SK-N-SH (cell line): ENCODE data around the gene RPS5. TPM values are rescaled to one million over a fixed set of nuclear protein-coding genes. Genes with fewer than 3 reads are reported as not detected.

Source experiments
- CTCF ChIA-PET: fragments of 300-600, 350-600 bp; formaldehyde crosslinking; extraction: SDS; loops from one replicate; lab custom pipeline; 2021; lab: Yijun Ruan, JAX
- POLR2A ChIA-PET: fragments of 350-600 bp; sonication (Branson Sonifier 250); formaldehyde crosslinking; extraction: SDS; loops from one replicate; lab custom pipeline; 2020; ENCODE audit warnings: antibody characterized with exemption, inconsistent platforms; lab: Yijun Ruan, JAX
- DNase-seq: peaks from one replicate; pipeline ENCODE4 v3.0.0; 2012
- H2AFZ ChIP-seq: fragments of 200-600 bp; sonication (generic); 2 replicates; pipeline ENCODE4 v1.8.1; 2016; ENCODE audit warnings: antibody characterized with exemption, mild to moderate bottlenecking, low read depth
- H3F3A ChIP-seq: fragments of 200-600 bp; sonication (generic); replicated peaks from 2 replicates; pipeline ENCODE3; 2016; ENCODE audit warnings: antibody characterized with exemption, mild to moderate bottlenecking; ENCODE audit not compliant: insufficient read depth
- H3K27ac ChIP-seq, 2 experiments: fragments of 200-500 bp in 1 of 2; fragments of 200-600 bp in 1 of 2; sonication (Bioruptor generic) in 1 of 2; sonication (generic), shearing (Covaris generic) in 1 of 2; 2 replicates each; pipeline versions ENCODE4 v1.5.1 to v1.6.1; 2014 to 2016; ENCODE audit warnings: low read depth in 2 of 2, inconsistent platforms in 1 of 2, low read length in 1 of 2, mild to moderate bottlenecking in 1 of 2, mixed read lengths in 1 of 2
- H3K27me3 ChIP-seq: fragments of 200-600 bp; sonication (generic), shearing (Covaris generic); 2 replicates; pipeline ENCODE4 v1.6.1; 2016; ENCODE audit warnings: mixed run types; ENCODE audit not compliant: insufficient read depth
- H3K36me3 ChIP-seq, 2 experiments: fragments of 200-500 bp in 1 of 2; fragments of 200-600 bp in 1 of 2; sonication (Bioruptor generic) in 1 of 2; sonication (generic) in 1 of 2; replicated peaks in 1 of 2; 2 replicates each; pipeline versions ENCODE3 to v1.5.1; 2014 to 2016; ENCODE audit warnings: low read length in 1 of 2, mild to moderate bottlenecking in 1 of 2; ENCODE audit not compliant: insufficient read depth in 2 of 2, control insufficient read depth in 1 of 2
- H3K4me1 ChIP-seq, 2 experiments: fragments of 200-500 bp in 1 of 2; fragments of 200-600 bp in 1 of 2; sonication (Bioruptor generic) in 1 of 2; sonication (generic), shearing (Covaris generic) in 1 of 2; 2 replicates each; pipeline versions ENCODE4 v1.5.1 to v1.6.1; 2014 to 2016; ENCODE audit warnings: low read depth in 1 of 2, low read length in 1 of 2, mixed run types in 1 of 2; ENCODE audit not compliant: insufficient read depth in 2 of 2, control insufficient read depth in 1 of 2
- H3K4me2 ChIP-seq: fragments of 200-600 bp; sonication (generic), shearing (Covaris generic); 2 replicates; pipeline ENCODE4 v1.6.1; 2017; ENCODE audit warnings: mixed run types
- H3K4me3 ChIP-seq, 2 experiments: fragments of 200-500 bp in 1 of 2; fragments of 200-600 bp in 1 of 2; sonication (Bioruptor generic) in 1 of 2; sonication (generic), shearing (Covaris generic) in 1 of 2; 2 replicates each; pipeline versions ENCODE4 v1.5.1 to v1.8.1; 2014 to 2016; ENCODE audit warnings: low read depth in 2 of 2, inconsistent platforms in 1 of 2, low read length in 1 of 2, mild to moderate bottlenecking in 1 of 2, mixed read lengths in 1 of 2, moderate library complexity in 1 of 2
- H3K79me2 ChIP-seq: fragments of 200-600 bp; sonication (generic); 2 replicates; pipeline ENCODE4 v1.8.1; 2017; ENCODE audit warnings: mild to moderate bottlenecking; ENCODE audit not compliant: insufficient read depth
- H3K9ac ChIP-seq: fragments of 200-600 bp; sonication (generic); 2 replicates; pipeline ENCODE4 v1.6.1; 2017; ENCODE audit warnings: mixed run types
- H3K9me2 ChIP-seq: fragments of 200-600 bp; sonication (generic); 2 replicates; pipeline ENCODE4 v1.6.1; 2017; ENCODE audit warnings: mixed run types
- H3K9me3 ChIP-seq: fragments of 200-600 bp; sonication (generic); 2 replicates; pipeline ENCODE4 v1.6.1; 2017; ENCODE audit warnings: mixed run types, mild to moderate bottlenecking, moderate library complexity
- H4K20me1 ChIP-seq: fragments of 200-600 bp; sonication (generic); 2 replicates; pipeline ENCODE4 v1.6.1; 2017; ENCODE audit warnings: mild to moderate bottlenecking, mixed run types; ENCODE audit not compliant: insufficient read depth
- EZH2phosphoT487 ChIP-seq: fragments of 200-600 bp; sonication (generic); IDR thresholded peaks from 2 replicates; pipeline ENCODE4 v1.6.1; 2017; ENCODE audit warnings: low read depth, mixed run types, mild to moderate bottlenecking, antibody characterized with exemption, moderate library complexity, borderline replicate concordance
- FOSL2 ChIP-seq: IDR thresholded peaks from 2 replicates; pipeline ENCODE4 v1.4.0; 2012; ENCODE audit warnings: low read depth, mild to moderate bottlenecking, moderate library complexity, borderline replicate concordance
- GABPA ChIP-seq: IDR thresholded peaks from 2 replicates; pipeline ENCODE4 v1.4.0; 2012; ENCODE audit warnings: low read depth, mild to moderate bottlenecking
- MEF2A ChIP-seq: IDR thresholded peaks from 2 replicates; pipeline ENCODE4 v1.4.0; 2012; ENCODE audit warnings: low read depth, borderline replicate concordance
- MXI1 ChIP-seq: IDR thresholded peaks from 2 replicates; pipeline ENCODE4 v1.6.1; 2012; ENCODE audit warnings: mild to moderate bottlenecking, low read depth, low read length, improper control_type of control experiment
- NFIC ChIP-seq: IDR thresholded peaks from 2 replicates; pipeline ENCODE4 v1.4.0; 2012; ENCODE audit warnings: borderline replicate concordance
- NRF1 ChIP-seq: IDR thresholded peaks from 2 replicates; pipeline ENCODE4 v1.6.1; 2012; ENCODE audit warnings: low read depth, mild to moderate bottlenecking, low read length
- PBX3 ChIP-seq: IDR thresholded peaks from 2 replicates; pipeline ENCODE4; 2012
- POLR2AphosphoS5 ChIP-seq: IDR thresholded peaks from 2 replicates; pipeline ENCODE4 v1.6.1; 2012; ENCODE audit warnings: low read depth, low read length
- RCOR1 ChIP-seq: fragments of 150-350 bp; IDR thresholded peaks from 2 replicates; pipeline ENCODE4 v1.6.1; 2017; ENCODE audit warnings: antibody characterized with exemption, low read length
- RFX5 ChIP-seq: IDR thresholded peaks from 2 replicates; pipeline ENCODE4 v1.6.1; 2012; ENCODE audit warnings: mild to moderate bottlenecking, improper control_type of control experiment, low read length
- SIN3A ChIP-seq: IDR thresholded peaks from 2 replicates; pipeline ENCODE4 v1.6.1; 2012; ENCODE audit warnings: low read depth, mild to moderate bottlenecking, low read length, moderate library complexity, borderline replicate concordance
- TAF1 ChIP-seq: IDR thresholded peaks from 2 replicates; pipeline ENCODE4 v1.6.1; 2012; ENCODE audit warnings: low read depth, mild to moderate bottlenecking, low read length, moderate library complexity, borderline replicate concordance
- TEAD4 ChIP-seq: IDR thresholded peaks from 2 replicates; pipeline ENCODE4 v1.4.0; 2012; ENCODE audit warnings: mild to moderate bottlenecking, borderline replicate concordance; ENCODE audit not compliant: insufficient read depth
- USF1 ChIP-seq: IDR thresholded peaks from 2 replicates; pipeline ENCODE4 v1.4.0; 2012; ENCODE audit warnings: low read depth, borderline replicate concordance
- WGBS: methylation state at CpG from one replicate; pipeline ENCODE4 v1.1.6; 2017; ENCODE audit warnings: low lambda C conversion rate; 5-methylcytosine and 5-hydroxymethylcytosine counted together
- polyA plus RNA-seq, 3 experiments: library from polyadenylated mRNA; depleted of rRNA; stranded (reverse); fragments of >200 nt; gene quantifications; 2 replicates each; pipeline ENCODE4 v1.2.3, GENCODE V29; 2012
- TF ChIP-seq, protein P1 (sequence below): IDR thresholded peaks from 2 replicates; pipeline ENCODE4 v1.4.0; 2012; ENCODE audit warnings: low read depth

The RPS5 gene
- polyA plus RNA-seq, 1 of the 3 experiments (the other 2 are of a cell fraction) = 4,334 TPM

DNA sequence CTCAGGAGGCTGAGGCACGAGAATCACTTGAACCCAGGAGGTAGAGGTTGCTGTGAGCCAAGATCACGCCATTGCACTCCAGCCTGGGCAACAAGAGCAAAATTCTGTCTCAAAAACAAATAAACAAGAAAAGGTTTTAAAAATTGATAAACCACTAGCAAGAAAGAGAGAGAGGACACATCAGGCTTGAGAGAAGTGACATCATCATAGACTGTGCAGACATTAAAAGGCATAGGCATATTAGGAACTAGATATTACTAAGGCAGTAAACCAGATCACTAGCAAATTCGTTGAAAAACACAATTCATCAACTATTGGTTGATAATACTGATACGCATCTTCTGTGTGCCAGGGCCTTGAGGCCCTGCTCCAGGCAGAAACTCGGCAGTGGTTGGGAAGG lies 41.5 kb upstream of the RPS5 start:
- POLR2A ChIA-PET = interaction anchor here (1.2 kb wide), 1 partner anchor 9 kb away, joined by 3 read pairs; no protein-coding TSS in a partner anchor

GRCh38 chr19:58346961-58347929 lies 39.8 kb upstream of the RPS5 start:
- no peaks in the 10 kb centered on the region for H4K20me1 ChIP-seq
- peak overlapping the region; percentile 64 to 74; a peak in 2 of 4 replicates for H3K27ac ChIP-seq
- 6% methylated on average over 20 of the region's 82 CpGs for WGBS
- peak overlapping the region; percentile 88 for H2AFZ ChIP-seq
- peaks cover 5% of the 10 kb centered on the region for H3F3A ChIP-seq
- peaks cover 2 to 12% of the 10 kb centered on the region in 2 experiments for H3K36me3 ChIP-seq
- peak overlapping the region; percentile 78 for H3K4me2 ChIP-seq
- peak overlapping the region; percentile 68 for H3K9ac ChIP-seq
- H3K4me1 ChIP-seq = peaks cover 0 to 6% of the 10 kb centered on the region in 2 experiments; a peak in 2 of 4 replicates
- H3K79me2 ChIP-seq = peaks cover 65% of the 10 kb centered on the region
- ChIA-PET CTCF (interaction anchor here (1.1 to 2.3 kb wide), 6 partner anchors 16 to 173 kb away, joined by 3 to 12 read pairs (median 4); partner anchors contain the start of genes ZBTB45 and ZNF497), POLR2A (interaction anchor here (0.6 to 2.1 kb wide), 9 partner anchors 7 to 173 kb away, joined by 3 to 34 read pairs (median 4); partner anchors contain the start of genes ZBTB45, ZNF446, ZNF497 and ZSCAN22)
- H3K9me2 ChIP-seq = no peaks in the 10 kb centered on the region
- peak; percentile 100 for DNase-seq
- H3K9me3 ChIP-seq = no peaks in the 10 kb centered on the region
- H3K4me3 ChIP-seq = peak overlapping the region; percentile 73 to 87
- no peaks in the 10 kb centered on the region for H3K27me3 ChIP-seq
- peak; percentile 86; the same call in 1 of the 2 replicates for TF ChIP-seq POLR2AphosphoS5
- peak; percentile 36; the same call in 1 of the 2 replicates for TF ChIP-seq SIN3A
- TF ChIP-seq, protein P1, sequence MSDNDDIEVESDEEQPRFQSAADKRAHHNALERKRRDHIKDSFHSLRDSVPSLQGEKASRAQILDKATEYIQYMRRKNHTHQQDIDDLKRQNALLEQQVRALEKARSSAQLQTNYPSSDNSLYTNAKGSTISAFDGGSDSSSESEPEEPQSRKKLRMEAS = peak; percentile 71; the same call in 1 of the 2 replicates
- no peak for TF ChIP-seq MEF2A
- no peak for TF ChIP-seq PBX3
- TF ChIP-seq MXI1 = peak; percentile 78; the same call in 1 of the 2 replicates
- TF ChIP-seq TAF1 = peak; percentile 64
- TF ChIP-seq NFIC = no peak
- TF ChIP-seq RFX5 = no peak
- no peak for TF ChIP-seq GABPA
- no peak for TF ChIP-seq EZH2phosphoT487
- TF ChIP-seq FOSL2 = no peak

More for the DNA sequence above, 41.5 kb upstream of the RPS5 start:
- 86% methylated on average over 5 of the region's 5 CpGs for WGBS
- H3K4me3 ChIP-seq = no peak overlapping the region
- H3K9me3 ChIP-seq = no peaks in the 10 kb centered on the region
- H3K4me1 ChIP-seq = peaks cover 0 to 6% of the 10 kb centered on the region in 2 experiments; a peak in 2 of 4 replicates
- H3K27me3 ChIP-seq = no peaks in the 10 kb centered on the region
- no peak overlapping the region for H3K9ac ChIP-seq
- H3K9me2 ChIP-seq = no peaks in the 10 kb centered on the region
- TF ChIP-seq GABPA (no peak), PBX3 (no peak), NFIC (no peak), FOSL2 (no peak), NRF1 (no peak), RFX5 (no peak), TEAD4 (no peak), POLR2AphosphoS5 (no peak), USF1 (no peak), EZH2phosphoT487 (no peak), RCOR1 (no peak)
- TF ChIP-seq, protein P1 = no peak
- H3K4me2 ChIP-seq = peak overlapping the region; percentile 78; the same call in 1 of the 2 replicates
- H3F3A ChIP-seq = peaks cover 5% of the 10 kb centered on the region
- peaks cover 12% of the 10 kb centered on the region in 2 experiments for H3K36me3 ChIP-seq
- peaks cover 66% of the 10 kb centered on the region for H3K79me2 ChIP-seq
- H2AFZ ChIP-seq = no peak overlapping the region
- CTCF ChIA-PET = interaction anchor here (0.8 to 2.0 kb wide), 3 partner anchors 15 to 17 kb away, joined by 3 to 7 read pairs (median 3); partner anchors contain the start of gene ZNF497
- H4K20me1 ChIP-seq = no peaks in the 10 kb centered on the region
- DNase-seq = no peak
- no peak overlapping the region for H3K27ac ChIP-seq
